Measurements from ENCODE around the gene FMNL2. TPM values are rescaled to one million over a fixed set of nuclear protein-coding genes. Genes with fewer than 3 reads are reported as not detected.

Gene FMNL2
- total RNA-seq, 1 experiment from 2014 or later: 33.6 TPM

- H3K14ac ChIP-seq (ENCODE audit: insufficient read depth, low read length): no peak overlapping the region
- no peak overlapping the region for H3K4ac ChIP-seq (ENCODE audit: low read depth, low read length)
- no peak overlapping the region for H3K56ac ChIP-seq (ENCODE audit: insufficient read length, low read depth, low read length)
- no peak overlapping the region for H2BK5ac ChIP-seq (ENCODE audit: insufficient read length, low read length)
- H3K4me2 ChIP-seq (ENCODE audit: insufficient read depth, insufficient read length, low read length): no peak overlapping the region
- no peak overlapping the region for H4K5ac ChIP-seq (ENCODE audit: insufficient read length, low read depth, low read length)
- Mint-ChIP-seq H3K27me3 (ENCODE audit: low read depth) (no peaks in the 10 kb centered on the region), H3K36me3 (ENCODE audit: insufficient read depth in 1 of 3, low read depth in 3 of 3) (no peaks in the 10 kb centered on the region; a peak in 1 of 7 replicates), H3K4me1 (peaks cover 39 to 45% of the 10 kb centered on the region in 2 experiments), H3K4me3 (no peak overlapping the region), H3K9me3 (no peaks in the 10 kb centered on the region), H3K27ac (no peak overlapping the region)
- no peak overlapping the region for H2BK20ac ChIP-seq (ENCODE audit: low read depth, low read length, poor library complexity, severe bottlenecking)
- H3T11ph ChIP-seq (ENCODE audit: low read length): no peak overlapping the region
- H3K9ac ChIP-seq (ENCODE audit: extremely low read depth, insufficient read length, low read length): no peak overlapping the region
- no peak overlapping the region for H2BK15ac ChIP-seq (ENCODE audit: low read depth, low read length)
- no peaks in the 10 kb centered on the region for H3K9me3 ChIP-seq (ENCODE audit: control insufficient read depth, low read depth, low read length)
- no peak overlapping the region for H3K27ac ChIP-seq (ENCODE audit: insufficient read length, low read depth, low read length)
- H4K8ac ChIP-seq (replicated peaks; ENCODE audit: insufficient read length, low read depth, low read length): no peak overlapping the region
- no peak overlapping the region for H2BK12ac ChIP-seq (ENCODE audit: insufficient read length, low read depth, low read length)
- no CpG with 5 or more reads among the region's 3 CpGs for WGBS (ENCODE audit: extremely low coverage, insufficient read length, low lambda C conversion rate)
- TF ChIP-seq, protein P1, sequence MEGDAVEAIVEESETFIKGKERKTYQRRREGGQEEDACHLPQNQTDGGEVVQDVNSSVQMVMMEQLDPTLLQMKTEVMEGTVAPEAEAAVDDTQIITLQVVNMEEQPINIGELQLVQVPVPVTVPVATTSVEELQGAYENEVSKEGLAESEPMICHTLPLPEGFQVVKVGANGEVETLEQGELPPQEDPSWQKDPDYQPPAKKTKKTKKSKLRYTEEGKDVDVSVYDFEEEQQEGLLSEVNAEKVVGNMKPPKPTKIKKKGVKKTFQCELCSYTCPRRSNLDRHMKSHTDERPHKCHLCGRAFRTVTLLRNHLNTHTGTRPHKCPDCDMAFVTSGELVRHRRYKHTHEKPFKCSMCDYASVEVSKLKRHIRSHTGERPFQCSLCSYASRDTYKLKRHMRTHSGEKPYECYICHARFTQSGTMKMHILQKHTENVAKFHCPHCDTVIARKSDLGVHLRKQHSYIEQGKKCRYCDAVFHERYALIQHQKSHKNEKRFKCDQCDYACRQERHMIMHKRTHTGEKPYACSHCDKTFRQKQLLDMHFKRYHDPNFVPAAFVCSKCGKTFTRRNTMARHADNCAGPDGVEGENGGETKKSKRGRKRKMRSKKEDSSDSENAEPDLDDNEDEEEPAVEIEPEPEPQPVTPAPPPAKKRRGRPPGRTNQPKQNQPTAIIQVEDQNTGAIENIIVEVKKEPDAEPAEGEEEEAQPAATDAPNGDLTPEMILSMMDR (conservative IDR thresholded peaks at IDR 0.05): no peak
- H3K79me2 ChIP-seq (ENCODE audit: insufficient read depth, low read length): peaks cover 12% of the 10 kb centered on the region; the same call in 1 of the 2 replicates
- H3K23me2 ChIP-seq (ENCODE audit: insufficient read length, low read depth, low read length, poor library complexity, severe bottlenecking): no peaks in the 10 kb centered on the region
- H4K91ac ChIP-seq (ENCODE audit: insufficient read length, low read depth, low read length): no peak overlapping the region
- H3K79me1 ChIP-seq (ENCODE audit: insufficient read depth, low read depth, low read length, poor library complexity, severe bottlenecking): peaks cover 3% of the 10 kb centered on the region
- H3K4me1 ChIP-seq (ENCODE audit: insufficient read depth, low read length): peaks cover 2% of the 10 kb centered on the region; the same call in 1 of the 2 replicates
- H3K18ac ChIP-seq (ENCODE audit: insufficient read length, low read depth, low read length): no peak overlapping the region
- no peaks in the 10 kb centered on the region for H4K20me1 ChIP-seq (ENCODE audit: control insufficient read depth, insufficient read depth, insufficient read length)
- DNase-seq: no peak
- H2AK5ac ChIP-seq (ENCODE audit: insufficient read length, low read length): no peak overlapping the region
- H2BK120ac ChIP-seq (ENCODE audit: low read depth, low read length, poor library complexity, severe bottlenecking): no peak overlapping the region
- H3K27me3 ChIP-seq (ENCODE audit: insufficient read depth, low read length): no peaks in the 10 kb centered on the region
- no peak overlapping the region for H3K23ac ChIP-seq (ENCODE audit: insufficient read length, low read depth, low read length)
- no peak overlapping the region for H2AFZ ChIP-seq (ENCODE audit: low read length)
Observed at GRCh38 chr2:152372438-152372984, 37.5 kb downstream of the FMNL2 start.

Measured in H9 (cell line).